Left kidney (tissue), 2 donors: ENCODE measurements around the gene SLC12A7. TPM values are rescaled to one million over a fixed set of nuclear protein-coding genes. Genes with fewer than 3 reads are reported as not detected.
"Not testable (repeated sequence)": the region's sequence is repeated elsewhere in the genome, so short reads cannot be mapped to it uniquely, and the experiment has no call there.

Source experiments
- DNase-seq: peaks from one replicate; pipeline ENCODE4 v3.0.0-alpha.2; 2013
- polyA plus RNA-seq: library from polyadenylated mRNA; unstranded; fragments of 120-200 nt; gene quantifications from one replicate; pipeline ENCODE4 v1.2.1, GENCODE V29; 2013; ENCODE audit not compliant: insufficient read length

Gene SLC12A7
- polyA plus RNA-seq, 1 donor, result 38.3 TPM

DNA sequence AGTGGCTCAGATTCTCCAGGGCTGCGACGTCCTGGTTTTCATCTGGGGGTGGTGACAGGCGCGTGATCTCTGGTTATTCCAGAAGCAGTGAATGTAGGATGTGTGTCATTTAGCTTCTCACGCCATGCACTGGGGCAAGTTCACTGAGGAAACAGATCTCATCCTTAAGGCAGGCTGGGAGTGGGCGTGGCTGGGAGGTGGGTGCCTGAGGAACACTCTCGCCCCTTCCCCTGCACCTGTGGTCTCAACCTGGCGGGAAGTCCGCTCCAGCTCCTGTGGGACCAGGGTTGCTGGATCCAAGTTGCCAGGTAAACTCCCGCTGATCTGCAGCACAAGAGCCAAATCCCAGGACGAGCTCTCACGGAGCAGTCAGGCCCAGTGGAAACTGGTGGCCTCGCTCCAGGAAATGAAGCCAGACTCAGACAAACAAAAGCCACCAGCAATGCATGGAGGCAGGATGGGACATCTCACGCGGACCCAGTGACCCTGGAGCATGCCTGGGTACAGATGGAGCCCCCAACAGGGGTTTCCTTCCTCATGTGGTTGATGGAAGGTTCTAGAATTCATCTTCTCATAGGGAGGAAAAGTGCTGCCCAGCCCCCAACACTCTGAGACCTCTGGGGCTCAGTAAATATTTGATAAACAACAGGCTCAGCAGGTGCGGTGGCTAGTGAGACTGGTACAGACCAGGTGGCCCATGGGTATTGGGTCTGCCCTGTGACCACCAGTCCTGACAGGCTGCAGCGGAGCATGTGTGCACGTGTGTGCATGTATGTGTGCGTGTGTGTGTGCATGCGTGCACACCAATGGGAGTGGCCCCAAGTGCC is 16.3 kb upstream of the SLC12A7 start:
- DNase-seq, result no peak

GRCh38 chr5:1125695-1126094 is 13.8 kb upstream of the SLC12A7 start:
- not testable (repeated sequence) for DNase-seq

DNA sequence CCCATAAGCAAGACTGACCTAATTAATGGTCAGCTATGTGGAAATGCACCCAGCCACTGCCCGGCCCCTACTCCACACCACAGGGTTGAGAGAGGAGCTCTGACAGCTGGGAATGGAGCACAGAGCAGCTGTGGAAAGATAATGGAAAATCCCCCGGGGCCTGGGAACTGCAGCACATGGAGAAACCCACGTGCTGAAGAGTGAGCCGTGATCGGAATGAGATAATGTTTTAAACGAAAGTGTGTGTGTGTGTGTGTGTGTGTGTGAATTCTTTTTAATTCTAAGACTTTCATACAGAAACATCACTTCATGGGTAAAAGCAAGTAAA is 13.1 kb upstream of the SLC12A7 start:
- DNase-seq, result no peak

DNA sequence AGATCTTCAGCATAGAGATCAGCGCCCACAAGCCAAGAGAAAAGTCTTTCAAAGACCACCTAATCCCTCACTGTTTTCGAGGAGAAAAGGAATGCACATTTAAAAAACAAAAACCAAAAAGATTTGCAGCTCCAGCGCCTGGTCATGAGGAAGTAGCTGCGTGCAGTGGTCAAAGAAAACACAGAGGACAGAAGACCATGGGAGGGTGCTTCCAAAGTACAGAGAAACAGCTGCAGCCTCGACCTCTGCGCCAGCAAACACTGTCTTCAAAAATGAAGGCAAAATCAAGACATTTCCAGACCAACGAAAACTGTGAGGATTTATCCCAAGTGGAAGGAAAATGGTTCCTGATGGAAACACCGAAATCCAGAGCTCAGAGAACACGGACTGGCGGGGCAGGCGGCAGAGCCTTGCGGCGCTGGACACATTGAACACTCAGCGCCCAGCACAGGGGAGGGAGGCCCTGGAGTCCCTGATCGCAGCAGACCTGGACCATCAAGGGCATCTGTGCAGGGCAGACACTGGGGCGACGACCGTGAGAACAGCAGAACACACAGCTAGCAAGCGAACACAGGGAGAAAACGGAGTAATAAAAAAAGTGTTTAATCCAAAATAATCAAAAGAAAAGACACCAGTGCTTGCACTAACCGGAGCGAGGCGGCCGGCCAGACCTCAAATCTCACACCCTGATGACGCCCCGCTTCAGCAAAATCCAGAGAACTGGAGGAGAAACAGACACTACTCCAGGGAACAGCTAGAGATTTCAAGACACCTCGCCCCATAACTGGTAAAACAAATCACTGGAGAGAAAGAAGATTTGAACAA is 12.6 kb upstream of the SLC12A7 start:
- no peak for DNase-seq

- no peak for DNase-seq
Observed at GRCh38 chr5:1123418-1124147, 11.7 kb upstream of the SLC12A7 start.

DNA sequence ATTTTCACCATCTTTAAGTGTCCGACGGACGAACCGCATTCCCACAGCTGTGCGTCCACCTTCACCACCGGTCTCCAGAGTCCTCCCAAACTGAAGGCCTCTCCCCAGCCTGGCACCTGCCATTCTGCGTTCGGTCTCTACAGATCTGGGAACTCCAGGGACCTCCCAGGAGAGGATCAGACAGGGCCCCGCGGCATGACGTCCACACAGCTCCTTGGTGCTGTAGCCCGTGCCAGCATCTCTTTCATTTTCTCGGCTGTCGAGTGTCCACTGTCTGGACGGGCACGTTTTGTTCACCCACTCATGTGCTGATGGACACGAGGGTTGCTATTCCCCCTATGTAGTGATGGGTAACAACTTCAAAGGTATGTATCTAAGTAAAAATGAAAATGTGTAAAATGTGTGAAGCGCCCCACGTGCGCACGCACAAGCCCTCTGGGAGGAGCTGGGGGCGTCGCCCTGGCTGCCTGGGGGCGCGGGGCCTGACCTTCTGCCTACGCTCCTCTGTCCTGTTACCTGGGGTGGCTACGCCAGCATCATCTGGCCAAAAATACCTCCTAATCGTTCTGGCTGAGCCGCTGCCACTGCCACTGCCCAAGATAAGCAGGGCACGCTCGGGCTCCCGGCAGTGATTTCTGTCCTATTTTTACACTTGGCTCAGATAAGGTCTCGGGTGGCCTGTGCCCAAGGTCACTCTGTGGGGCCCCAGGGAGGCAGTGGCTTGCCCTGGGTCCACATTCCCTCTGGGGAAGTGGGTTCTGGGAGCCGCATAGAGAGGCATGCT is 10.8 kb upstream of the SLC12A7 start:
- no peak for DNase-seq

DNA sequence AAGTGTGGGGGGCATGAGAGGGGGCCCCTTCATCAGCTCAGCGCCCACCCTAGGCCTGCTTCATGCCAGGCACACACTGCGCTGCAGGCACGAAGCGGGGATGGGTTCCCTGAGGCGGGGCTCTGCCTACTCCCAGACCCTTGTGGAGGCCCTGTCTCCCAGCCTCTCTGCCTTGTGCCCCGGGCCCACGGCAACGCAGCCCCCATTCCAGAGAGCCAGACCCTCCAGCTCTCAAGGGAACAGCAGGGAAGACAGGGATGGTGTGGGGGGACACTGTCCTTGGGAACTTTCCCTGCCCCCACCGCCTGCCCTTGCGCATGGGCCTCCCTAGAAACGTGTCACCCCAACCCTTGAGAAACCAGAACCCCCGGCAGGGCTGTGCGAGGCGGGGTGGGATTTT is 10.0 kb upstream of the SLC12A7 start:
- DNase-seq, result no peak

GRCh38 chr5:1121044-1121443 is 9.2 kb upstream of the SLC12A7 start:
- DNase-seq, result no peak

DNA sequence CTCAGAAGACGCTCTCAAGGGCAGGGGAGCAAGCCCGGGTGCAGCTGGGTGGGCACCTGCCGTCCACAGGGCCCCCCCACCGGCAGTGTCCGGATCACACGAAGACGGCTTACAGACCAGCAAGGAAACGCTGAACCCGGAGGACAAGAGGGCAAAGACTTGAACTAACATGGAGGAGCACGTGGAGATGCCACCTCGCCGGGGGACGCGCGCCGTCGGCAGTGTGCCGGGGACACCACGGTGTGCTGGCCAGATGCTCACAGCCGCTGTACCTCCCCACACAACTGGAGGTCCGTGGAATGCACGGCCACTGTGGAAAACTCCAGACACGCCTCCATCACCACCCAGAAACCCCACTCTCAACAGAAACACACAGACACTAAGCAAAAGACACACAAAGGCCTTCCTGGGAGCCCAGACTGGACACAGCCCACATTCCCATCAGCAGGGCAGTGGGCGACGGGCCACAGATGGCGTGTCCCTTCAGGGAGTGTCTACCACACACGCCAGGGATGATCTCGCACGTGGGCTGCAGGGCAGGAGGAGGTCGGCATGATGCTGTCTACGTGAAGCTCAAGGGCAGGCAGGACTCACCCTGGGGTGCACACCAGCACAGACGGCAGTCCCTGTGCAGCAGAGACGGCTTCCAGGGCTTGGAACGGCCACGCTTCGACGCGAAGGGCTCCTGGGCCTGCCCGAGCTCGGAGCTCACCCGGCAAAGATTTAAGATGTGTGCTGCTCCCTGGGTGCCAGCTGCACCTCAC is 8.6 kb upstream of the SLC12A7 start:
- no peak for DNase-seq

DNA sequence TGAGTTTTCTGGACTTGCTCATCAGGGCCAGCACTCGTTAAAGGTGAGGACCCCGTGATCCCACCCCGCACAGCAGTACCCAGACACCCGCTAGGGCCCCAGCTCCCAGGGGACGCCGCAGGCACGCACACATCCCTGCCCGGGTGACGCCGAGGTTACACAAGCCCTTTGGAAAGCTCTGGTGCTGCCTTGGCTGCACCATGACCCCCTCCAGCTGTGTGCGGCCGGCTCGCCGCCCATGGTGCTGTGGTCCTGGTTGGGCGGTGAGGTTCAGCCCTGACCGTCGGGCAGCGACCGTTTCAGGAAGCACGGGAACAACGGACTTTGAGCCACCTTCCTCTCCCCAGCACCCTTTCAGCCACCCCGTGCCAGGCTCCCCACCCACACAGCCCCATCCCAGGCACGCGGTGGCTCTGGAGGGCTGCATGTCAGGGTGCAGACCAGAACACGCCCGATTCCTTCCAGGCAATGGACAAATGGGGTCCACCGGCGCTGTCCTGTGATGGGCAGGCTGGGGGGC is 7.5 kb upstream of the SLC12A7 start:
- DNase-seq, result no peak

DNA sequence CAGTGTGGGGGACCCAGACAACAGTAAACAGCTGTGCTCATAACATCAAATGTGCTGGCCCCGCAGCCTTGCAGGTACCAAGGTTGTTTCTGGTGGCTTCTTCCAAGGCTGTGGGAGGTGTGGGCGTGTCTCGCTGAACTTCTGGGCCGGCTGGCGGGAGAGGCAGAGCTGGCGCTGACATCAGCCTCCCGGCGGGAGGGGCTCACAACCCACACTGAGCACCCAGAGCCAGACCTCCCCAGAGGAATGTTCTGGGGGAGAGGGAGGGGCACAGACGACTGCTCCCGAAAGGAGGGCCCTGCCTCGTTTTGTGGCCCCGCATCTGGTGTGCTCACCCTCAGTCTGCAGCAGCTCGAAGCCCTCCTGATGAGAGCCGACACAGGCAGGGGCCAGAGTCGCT is 6.9 kb upstream of the SLC12A7 start:
- no peak for DNase-seq

DNA sequence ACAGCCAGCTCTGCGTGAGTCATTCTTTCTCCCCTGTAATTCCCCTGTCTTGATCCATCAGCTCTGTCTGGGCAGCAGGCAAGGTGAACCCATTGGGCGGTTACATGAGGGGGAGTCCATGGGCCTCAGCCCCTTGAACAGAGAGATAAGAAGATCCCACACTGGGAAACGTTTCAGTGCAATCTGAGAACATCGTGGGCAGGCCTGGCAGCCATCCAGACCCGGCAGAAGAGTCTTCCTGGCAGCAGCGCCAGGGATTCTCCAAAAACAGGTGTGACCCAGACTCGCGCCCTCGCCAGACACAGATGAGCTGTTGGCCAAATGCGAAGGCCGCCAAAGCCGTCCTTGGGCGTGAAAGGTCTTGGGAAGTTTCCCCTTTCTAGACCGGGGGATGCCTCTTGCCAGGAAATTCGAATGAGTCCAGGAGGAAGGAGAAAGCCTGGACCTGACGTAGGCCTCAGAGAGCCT is 6.4 kb upstream of the SLC12A7 start:
- DNase-seq, result no peak

- DNase-seq, result no peak
Observed at GRCh38 chr5:1116977-1117376, 5.1 kb upstream of the SLC12A7 start.

DNA sequence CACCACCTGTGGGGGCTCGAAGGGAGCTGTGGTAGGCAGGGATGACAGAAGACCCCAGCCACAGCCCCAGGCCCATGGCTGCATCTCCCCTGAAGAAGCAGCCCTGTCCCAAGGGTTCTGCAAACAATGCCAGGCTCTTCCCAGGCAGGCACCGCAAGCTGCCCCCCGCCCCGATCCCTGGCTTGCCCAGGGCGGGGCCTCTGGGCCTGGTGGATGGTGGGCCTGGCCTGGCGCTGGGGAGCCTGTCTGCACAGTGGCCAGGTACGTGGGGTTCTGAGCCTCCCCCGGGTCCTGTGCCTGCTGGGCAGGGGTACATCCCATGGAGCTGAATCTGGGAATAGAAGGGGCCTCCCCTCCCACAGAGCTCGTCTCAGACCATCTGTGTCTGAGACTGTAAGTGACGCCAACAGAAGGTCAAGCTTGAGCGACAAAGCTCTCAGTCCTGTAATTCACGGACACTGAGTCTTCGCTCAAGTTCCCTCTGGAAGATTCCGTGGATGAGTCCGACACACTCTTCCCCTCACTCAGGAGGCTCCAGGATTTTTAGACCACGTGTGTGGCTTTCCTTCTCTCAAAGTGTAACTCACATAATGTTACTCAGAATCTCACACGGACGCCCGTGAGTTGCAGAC is 4.4 kb upstream of the SLC12A7 start:
- DNase-seq, result no peak

GRCh38 chr5:1115123-1115815 is 3.4 kb upstream of the SLC12A7 start:
- DNase-seq, result no peak

- no peak for DNase-seq
Observed at GRCh38 chr5:1113805-1114586, 2.1 kb upstream of the SLC12A7 start.

- DNase-seq, result no peak
Observed at GRCh38 chr5:1113332-1113690, 1.4 kb upstream of the SLC12A7 start.

- no peak for DNase-seq
Observed at GRCh38 chr5:1112596-1113331, 901 bp upstream of the SLC12A7 start.
